ENCODE measurements around the gene PRSS22.

PRSS22 gene

DNA sequence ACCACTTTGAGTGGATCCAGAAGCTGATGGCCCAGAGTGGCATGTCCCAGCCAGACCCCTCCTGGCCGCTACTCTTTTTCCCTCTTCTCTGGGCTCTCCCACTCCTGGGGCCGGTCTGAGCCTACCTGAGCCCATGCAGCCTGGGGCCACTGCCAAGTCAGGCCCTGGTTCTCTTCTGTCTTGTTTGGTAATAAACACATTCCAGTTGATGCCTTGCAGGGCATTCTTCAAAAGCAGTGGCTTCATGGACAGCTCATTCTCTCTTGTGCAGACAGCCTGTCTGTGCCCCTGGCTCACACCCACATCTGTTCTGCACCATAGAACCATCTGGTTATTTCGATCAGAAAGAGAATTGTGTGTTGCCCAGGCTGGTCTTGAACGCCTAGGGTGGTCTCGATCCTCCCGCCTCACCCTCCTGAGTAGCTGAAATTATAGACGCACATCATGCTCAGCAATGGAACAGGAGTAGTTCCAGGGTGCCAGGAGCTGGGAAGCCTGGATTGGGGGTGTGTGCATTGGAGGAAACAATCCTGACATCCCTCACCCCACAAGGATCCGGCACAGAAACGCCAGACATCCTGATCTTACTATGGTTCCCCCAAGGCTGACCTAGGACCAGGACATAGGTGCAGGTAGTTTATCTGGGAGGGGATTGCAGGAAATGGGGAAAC is 36.3 kb downstream of the PRSS22 start:
- no peaks in the 10 kb centered on the region for H3K9me3 ChIP-seq (replicated peaks; ENCODE audit: insufficient read depth, low read length)
- no peaks in the 10 kb centered on the region for H3K79me2 ChIP-seq (ENCODE audit: low read length)
- H2AFZ ChIP-seq (ENCODE audit: low read length), result no peak overlapping the region
- H3F3A ChIP-seq (ENCODE audit: insufficient read depth, low read length), result no peaks in the 10 kb centered on the region
- H3K9me2 ChIP-seq (replicated peaks; ENCODE audit: insufficient read depth, low read length), result no peaks in the 10 kb centered on the region
- no peak overlapping the region for H3K27ac ChIP-seq (ENCODE audit: low read length)
- H3K27me3 ChIP-seq (replicated peaks; ENCODE audit: insufficient read depth, low read length), result peaks cover 96% of the 10 kb centered on the region
- no peak overlapping the region for H3K4me3 ChIP-seq (ENCODE audit: low read length)
- H4K20me1 ChIP-seq (ENCODE audit: insufficient read depth, low read length), result no peaks in the 10 kb centered on the region
- no peaks in the 10 kb centered on the region for H3K4me1 ChIP-seq (ENCODE audit: low read length)
- H3K9ac ChIP-seq (ENCODE audit: low read length), result no peak overlapping the region
- H3K4me2 ChIP-seq (ENCODE audit: low read depth, low read length), result no peak overlapping the region
- H3K36me3 ChIP-seq (replicated peaks; ENCODE audit: insufficient read depth, low read length), result no peaks in the 10 kb centered on the region
- DNase-seq, result no peak
- TF ChIP-seq, protein P1, sequence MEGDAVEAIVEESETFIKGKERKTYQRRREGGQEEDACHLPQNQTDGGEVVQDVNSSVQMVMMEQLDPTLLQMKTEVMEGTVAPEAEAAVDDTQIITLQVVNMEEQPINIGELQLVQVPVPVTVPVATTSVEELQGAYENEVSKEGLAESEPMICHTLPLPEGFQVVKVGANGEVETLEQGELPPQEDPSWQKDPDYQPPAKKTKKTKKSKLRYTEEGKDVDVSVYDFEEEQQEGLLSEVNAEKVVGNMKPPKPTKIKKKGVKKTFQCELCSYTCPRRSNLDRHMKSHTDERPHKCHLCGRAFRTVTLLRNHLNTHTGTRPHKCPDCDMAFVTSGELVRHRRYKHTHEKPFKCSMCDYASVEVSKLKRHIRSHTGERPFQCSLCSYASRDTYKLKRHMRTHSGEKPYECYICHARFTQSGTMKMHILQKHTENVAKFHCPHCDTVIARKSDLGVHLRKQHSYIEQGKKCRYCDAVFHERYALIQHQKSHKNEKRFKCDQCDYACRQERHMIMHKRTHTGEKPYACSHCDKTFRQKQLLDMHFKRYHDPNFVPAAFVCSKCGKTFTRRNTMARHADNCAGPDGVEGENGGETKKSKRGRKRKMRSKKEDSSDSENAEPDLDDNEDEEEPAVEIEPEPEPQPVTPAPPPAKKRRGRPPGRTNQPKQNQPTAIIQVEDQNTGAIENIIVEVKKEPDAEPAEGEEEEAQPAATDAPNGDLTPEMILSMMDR (IDR thresholded peaks at IDR 0.05; ENCODE audit: low read length), result no peak
- TF ChIP-seq EZH2phosphoT487 (IDR thresholded peaks at IDR 0.05; ENCODE audit: low read length), result no peak
- no peak for TF ChIP-seq EZH2 (optimal IDR thresholded peaks at IDR 0.05; ENCODE audit: low read depth, low read length)

DNA sequence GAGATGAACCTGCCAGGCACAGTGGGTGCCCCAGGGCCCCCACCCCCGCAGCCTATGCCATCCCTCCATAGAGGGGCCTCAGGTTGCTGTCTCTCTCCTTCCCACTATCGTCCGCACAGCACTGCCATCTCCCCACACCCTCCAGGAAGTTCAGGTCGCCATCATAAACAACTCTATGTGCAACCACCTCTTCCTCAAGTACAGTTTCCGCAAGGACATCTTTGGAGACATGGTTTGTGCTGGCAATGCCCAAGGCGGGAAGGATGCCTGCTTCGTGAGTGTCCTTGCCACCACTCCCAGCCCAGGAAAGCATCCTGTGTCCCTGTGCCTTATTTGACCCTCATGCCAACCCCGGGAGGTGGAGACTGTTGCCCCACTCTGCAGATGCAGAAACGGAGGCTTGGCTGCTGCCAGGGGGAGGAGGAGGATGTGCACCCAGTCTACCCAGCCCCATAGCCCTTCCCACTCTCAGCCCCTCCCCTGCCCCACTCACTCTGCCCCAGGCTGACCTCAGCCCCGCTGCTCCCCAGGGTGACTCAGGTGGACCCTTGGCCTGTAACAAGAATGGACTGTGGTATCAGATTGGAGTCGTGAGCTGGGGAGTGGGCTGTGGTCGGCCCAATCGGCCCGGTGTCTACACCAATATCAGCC is 37.0 kb downstream of the PRSS22 start:
- TF ChIP-seq, protein P1 (IDR thresholded peaks at IDR 0.05; ENCODE audit: low read length), result no peak
- TF ChIP-seq EZH2 (optimal IDR thresholded peaks at IDR 0.05; ENCODE audit: low read depth, low read length) (no peak), EZH2phosphoT487 (IDR thresholded peaks at IDR 0.05; ENCODE audit: low read length) (no peak)
- Histone ChIP-seq H3K4me2 (ENCODE audit: low read depth, low read length) (no peak overlapping the region), H3F3A (ENCODE audit: insufficient read depth, low read length) (no peaks in the 10 kb centered on the region), H3K79me2 (ENCODE audit: low read length) (no peaks in the 10 kb centered on the region), H3K27me3 (replicated peaks; ENCODE audit: insufficient read depth, low read length) (peaks cover 97% of the 10 kb centered on the region), H3K36me3 (replicated peaks; ENCODE audit: insufficient read depth, low read length) (no peaks in the 10 kb centered on the region), H3K9ac (ENCODE audit: low read length) (no peak overlapping the region), H3K4me1 (ENCODE audit: low read length) (no peaks in the 10 kb centered on the region), H4K20me1 (ENCODE audit: insufficient read depth, low read length) (no peaks in the 10 kb centered on the region), H3K9me3 (replicated peaks; ENCODE audit: insufficient read depth, low read length) (no peaks in the 10 kb centered on the region), H3K4me3 (ENCODE audit: low read length) (no peak overlapping the region), H3K9me2 (replicated peaks; ENCODE audit: insufficient read depth, low read length) (no peaks in the 10 kb centered on the region), H3K27ac (ENCODE audit: low read length) (no peak overlapping the region), H2AFZ (ENCODE audit: low read length) (no peak overlapping the region)
- no peak for DNase-seq

DNA sequence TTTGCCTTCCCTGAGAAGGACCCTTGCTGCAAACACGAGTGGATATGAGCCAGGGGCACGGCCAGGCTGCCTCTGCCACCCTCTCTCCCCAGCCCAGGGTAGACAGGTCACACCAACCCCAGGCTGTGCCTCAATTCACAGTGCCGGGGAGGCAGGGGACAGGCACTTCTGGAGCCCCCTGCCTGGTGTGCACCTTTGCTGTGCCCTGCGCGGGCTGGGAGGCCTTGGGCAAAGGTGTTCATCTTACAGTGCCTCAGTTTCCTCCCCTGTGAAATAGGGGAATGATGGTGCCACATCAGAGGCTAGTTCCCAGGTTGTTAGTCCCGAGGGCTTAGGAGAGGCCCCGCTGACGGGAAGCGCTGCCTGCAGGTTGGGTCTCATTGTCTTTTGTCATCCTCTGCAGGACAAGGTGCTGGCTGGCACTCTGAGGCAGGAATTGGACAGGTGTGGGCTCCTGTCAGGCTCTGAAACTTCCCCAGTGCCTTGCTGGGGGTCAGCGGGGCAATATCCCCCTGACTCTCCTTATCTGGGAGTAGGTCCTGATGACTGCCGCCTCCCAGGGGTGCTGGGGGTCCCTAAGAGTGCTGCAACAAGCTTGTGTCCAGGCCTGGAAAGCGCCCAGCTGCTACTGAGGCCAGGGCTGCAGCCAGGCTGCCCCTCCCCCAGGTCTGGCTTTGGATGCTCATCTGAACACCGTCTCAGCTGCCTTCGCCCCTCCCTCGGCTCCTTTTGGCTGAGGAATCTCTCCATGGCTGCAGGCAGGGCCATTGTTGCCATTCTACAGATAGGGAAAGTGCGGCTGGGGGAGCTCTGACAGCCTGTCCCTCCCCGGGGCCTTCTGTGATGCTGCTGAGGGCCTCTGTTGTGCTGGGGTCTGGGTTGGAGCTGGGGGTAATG is 37.8 kb downstream of the PRSS22 start:
- H3K27me3 ChIP-seq (replicated peaks; ENCODE audit: insufficient read depth, low read length), result peaks cover 97% of the 10 kb centered on the region
- no peaks in the 10 kb centered on the region for H3K9me2 ChIP-seq (replicated peaks; ENCODE audit: insufficient read depth, low read length)
- H3K27ac ChIP-seq (ENCODE audit: low read length), result no peak overlapping the region
- no peak overlapping the region for H3K4me3 ChIP-seq (ENCODE audit: low read length)
- H3K4me1 ChIP-seq (ENCODE audit: low read length), result no peaks in the 10 kb centered on the region
- TF ChIP-seq EZH2 (optimal IDR thresholded peaks at IDR 0.05; ENCODE audit: low read depth, low read length), result no peak
- TF ChIP-seq, protein P1 (IDR thresholded peaks at IDR 0.05; ENCODE audit: low read length), result no peak
- no peak for TF ChIP-seq EZH2phosphoT487 (IDR thresholded peaks at IDR 0.05; ENCODE audit: low read length)
- no peaks in the 10 kb centered on the region for H3K36me3 ChIP-seq (replicated peaks; ENCODE audit: insufficient read depth, low read length)
- DNase-seq, result no peak
- H3K4me2 ChIP-seq (ENCODE audit: low read depth, low read length), result no peak overlapping the region
- H4K20me1 ChIP-seq (ENCODE audit: insufficient read depth, low read length), result no peaks in the 10 kb centered on the region
- no peak overlapping the region for H3K9ac ChIP-seq (ENCODE audit: low read length)
- no peaks in the 10 kb centered on the region for H3F3A ChIP-seq (ENCODE audit: insufficient read depth, low read length)
- no peaks in the 10 kb centered on the region for H3K9me3 ChIP-seq (replicated peaks; ENCODE audit: insufficient read depth, low read length)
- no peaks in the 10 kb centered on the region for H3K79me2 ChIP-seq (ENCODE audit: low read length)
- H2AFZ ChIP-seq (ENCODE audit: low read length), result no peak overlapping the region
